ENCODE results near the gene TMEM163. TPM values are rescaled to one million over a fixed set of nuclear protein-coding genes. Genes with fewer than 3 reads are reported as not detected.

TMEM163 gene
- total and polyA plus RNA-seq, 2 of the 13 experiments (the other 11 are each of a cell fraction or from before 2014, with no cell fraction given), result 0.05 TPM; not detected in 1

DNA sequence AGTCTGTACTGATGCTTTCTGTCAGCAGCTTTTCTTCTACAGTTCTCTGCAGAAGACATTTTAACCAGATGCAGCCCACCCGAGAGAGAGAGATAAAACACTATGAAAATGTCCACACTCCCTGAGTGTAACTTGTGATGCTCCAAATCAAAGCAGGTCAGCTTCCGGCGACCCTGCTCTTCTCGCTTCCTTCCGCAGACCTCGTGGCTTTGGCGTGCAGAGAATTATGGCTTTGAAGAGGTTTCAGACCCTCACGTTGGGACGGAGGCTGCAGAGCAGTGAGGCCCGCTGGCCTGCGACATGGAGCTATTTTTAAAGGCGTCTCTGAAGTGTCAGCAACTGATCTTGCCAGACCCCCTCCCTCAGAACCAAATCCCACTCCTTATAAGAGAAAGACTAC is 41.8 kb downstream of the TMEM163 start:
- TF ChIP-seq ZNF367 (CRISPR knock-in tag; IDR thresholded peaks at IDR 0.05; ENCODE audit: borderline replicate concordance), result no peak
- no peak for TF ChIP-seq SIN3B (IDR thresholded peaks at IDR 0.05; ENCODE audit: low read length)
- TF ChIP-seq PTBP1 (IDR thresholded peaks at IDR 0.05; ENCODE audit: low read depth, low read length, poor library complexity, severe bottlenecking), result no peak
- TF ChIP-seq SMYD3 (CRISPR knock-in tag; IDR thresholded peaks at IDR 0.05), result no peak
- TF ChIP-seq HDAC2 (CRISPR knock-in tag; IDR thresholded peaks at IDR 0.05), result no peak
- TF ChIP-seq ELF4 (CRISPR knock-in tag; IDR thresholded peaks at IDR 0.05; ENCODE audit: borderline replicate concordance), result no peak
- TF ChIP-seq NFKBIZ (CRISPR knock-in tag; IDR thresholded peaks at IDR 0.05), result no peak
- TF ChIP-seq, protein P1, sequence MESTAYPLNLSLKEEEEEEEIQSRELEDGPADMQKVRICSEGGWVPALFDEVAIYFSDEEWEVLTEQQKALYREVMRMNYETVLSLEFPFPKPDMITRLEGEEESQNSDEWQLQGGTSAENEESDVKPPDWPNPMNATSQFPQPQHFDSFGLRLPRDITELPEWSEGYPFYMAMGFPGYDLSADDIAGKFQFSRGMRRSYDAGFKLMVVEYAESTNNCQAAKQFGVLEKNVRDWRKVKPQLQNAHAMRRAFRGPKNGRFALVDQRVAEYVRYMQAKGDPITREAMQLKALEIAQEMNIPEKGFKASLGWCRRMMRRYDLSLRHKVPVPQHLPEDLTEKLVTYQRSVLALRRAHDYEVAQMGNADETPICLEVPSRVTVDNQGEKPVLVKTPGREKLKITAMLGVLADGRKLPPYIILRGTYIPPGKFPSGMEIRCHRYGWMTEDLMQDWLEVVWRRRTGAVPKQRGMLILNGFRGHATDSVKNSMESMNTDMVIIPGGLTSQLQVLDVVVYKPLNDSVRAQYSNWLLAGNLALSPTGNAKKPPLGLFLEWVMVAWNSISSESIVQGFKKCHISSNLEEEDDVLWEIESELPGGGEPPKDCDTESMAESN (CRISPR knock-in tag; conservative IDR thresholded peaks at IDR 0.05), result no peak
- TF ChIP-seq CENPX (CRISPR knock-in tag; IDR thresholded peaks at IDR 0.05), result no peak
- no peak for TF ChIP-seq ZNF3 (CRISPR knock-in tag; IDR thresholded peaks at IDR 0.05)
- TF ChIP-seq ZNF605 (CRISPR knock-in tag; IDR thresholded peaks at IDR 0.05), result no peak
- TF ChIP-seq, protein P2, sequence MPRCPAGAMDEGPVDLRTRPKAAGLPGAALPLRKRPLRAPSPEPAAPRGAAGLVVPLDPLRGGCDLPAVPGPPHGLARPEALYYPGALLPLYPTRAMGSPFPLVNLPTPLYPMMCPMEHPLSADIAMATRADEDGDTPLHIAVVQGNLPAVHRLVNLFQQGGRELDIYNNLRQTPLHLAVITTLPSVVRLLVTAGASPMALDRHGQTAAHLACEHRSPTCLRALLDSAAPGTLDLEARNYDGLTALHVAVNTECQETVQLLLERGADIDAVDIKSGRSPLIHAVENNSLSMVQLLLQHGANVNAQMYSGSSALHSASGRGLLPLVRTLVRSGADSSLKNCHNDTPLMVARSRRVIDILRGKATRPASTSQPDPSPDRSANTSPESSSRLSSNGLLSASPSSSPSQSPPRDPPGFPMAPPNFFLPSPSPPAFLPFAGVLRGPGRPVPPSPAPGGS (CRISPR knock-in tag; IDR thresholded peaks at IDR 0.05), result no peak
- no peak for TF ChIP-seq GLI4 (CRISPR knock-in tag; IDR thresholded peaks at IDR 0.05; ENCODE audit: borderline replicate concordance)
- no peak for TF ChIP-seq TCF12 (IDR thresholded peaks at IDR 0.05)
- no peak for TF ChIP-seq TCF12 (CRISPR knock-in tag; IDR thresholded peaks at IDR 0.05)
- ChIA-PET CTCF (ENCODE audit: low intra/inter-chr PET ratio, low total read pairs) (no interaction called here), POLR2A (no interaction called here)
- Histone ChIP-seq H2AFZ (ENCODE audit: low read length) (no peak overlapping the region), H3K27me3 (ENCODE audit: control insufficient read depth in 1 of 2, insufficient read depth in 2 of 2, low read length in 2 of 2) (peaks cover 1 to 38% of the 10 kb centered on the region in 2 experiments; a peak in 3 of 5 replicates), H4K20me1 (ENCODE audit: insufficient read depth, low read length) (no peaks in the 10 kb centered on the region), H3K4me2 (ENCODE audit: low read depth, low read length) (no peak overlapping the region), H3K4me1 (ENCODE audit: insufficient read depth, low read length) (no peaks in the 10 kb centered on the region), H3K27ac (ENCODE audit: extremely low read length, insufficient read depth, low read length) (no peak overlapping the region), H3K79me2 (ENCODE audit: insufficient read depth, low read length) (no peaks in the 10 kb centered on the region), H3K36me3 (replicated peaks in 1 of 2; ENCODE audit: control insufficient read depth in 1 of 2, insufficient read depth in 2 of 2, low read length in 2 of 2) (no peaks in the 10 kb centered on the region), H3K9me3 (ENCODE audit: low read length) (no peaks in the 10 kb centered on the region), H3K4me3 (replicated peaks in 1 of 3; ENCODE audit: insufficient read depth in 1 of 3, low read depth in 2 of 3, low read length in 3 of 3) (no peak overlapping the region), H3K9ac (ENCODE audit: insufficient read depth, low read depth, low read length) (no peak overlapping the region)
- DNase-seq (ENCODE audit: low spot score), result no peak
- in situ Hi-C loops (cut with HindIII; ENCODE audit: extremely low pct_ligation_motif_present, low pct_unique_long_range_greater_than_20kb), result no loop called here
- FAIRE-seq, result no peak
- intact Hi-C loops (cut with micrococcal nuclease; ENCODE audit: unreplicated experiment), result no loop called here
- WGBS (ENCODE audit: low lambda C conversion rate), result 46% methylated on average over 12 of the region's 12 CpGs
- BruUV-seq (replicated peaks), result no TSS peak
- no peak for ATAC-seq

Measured in HepG2 (cell line).